ENCODE results near the gene CACNA1G. TPM values are rescaled to one million over a fixed set of nuclear protein-coding genes. Genes with fewer than 3 reads are reported as not detected.

Gene CACNA1G
- total RNA-seq, 6 donors from 2014 or later = under 0.01 to 0.37 (median 0.11) TPM; not detected in 2

DNA sequence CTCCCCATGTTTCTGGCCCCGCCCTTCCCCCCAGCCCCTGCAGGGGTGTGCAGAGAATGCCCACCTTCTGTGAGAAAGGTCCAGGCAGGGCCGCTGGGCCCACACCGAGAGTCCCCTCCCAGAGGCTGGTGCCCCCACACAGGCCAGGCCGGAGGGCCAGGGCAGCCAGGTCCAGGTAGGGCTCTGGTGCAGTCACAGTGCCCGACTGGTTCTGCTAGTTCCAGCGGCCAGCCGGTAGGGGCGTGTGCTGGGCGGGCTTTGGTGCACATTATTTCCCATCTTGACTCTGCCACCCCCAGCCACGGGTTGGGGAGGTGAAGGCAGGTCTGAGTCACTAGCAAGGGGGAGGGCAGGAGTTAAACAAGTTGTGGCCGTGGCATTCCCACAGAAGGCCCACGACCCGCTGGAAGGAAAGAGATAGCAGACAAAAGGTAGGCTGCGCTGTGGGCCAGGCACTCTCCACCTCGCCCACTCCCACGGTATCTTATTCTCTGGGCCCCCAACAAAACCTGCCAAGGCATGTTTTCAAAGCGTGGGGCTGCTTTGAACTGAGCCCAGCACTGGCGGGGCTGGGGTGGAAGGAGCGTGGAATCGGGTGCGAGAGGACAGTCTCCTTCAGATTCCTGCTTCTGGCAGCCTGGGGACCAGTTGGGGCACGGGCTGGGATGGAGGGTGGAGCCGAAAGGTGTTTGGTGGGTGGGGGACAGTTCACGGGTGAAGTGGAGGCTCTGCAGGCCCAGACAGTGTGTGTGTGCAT lies 26.1 kb upstream of the CACNA1G start:
- DNase-seq (peak; percentile 51 to 74), ATAC-seq (ENCODE audit: low FRiP score in 2 of 2) (peak; percentile 42 to 73)
- WGBS, 2 donors = 68 to 83% methylated on average over 16 to 24 of the region's 24 CpGs
- Histone ChIP-seq H3K4me1 (peaks cover 14 to 28% (median 26%) of the 10 kb centered on the region in 4 donors), H3K27me3 (peaks cover 0 to 14% (median 6%) of the 10 kb centered on the region in 4 donors), H3K27ac (peak overlapping the region in 1 of 4 donors; percentile 35), H3K9me3 (no peaks in the 10 kb centered on the region), H3K36me3 (no peaks in the 10 kb centered on the region), H3K4me3 (peak overlapping the region in 1 of 4 donors; percentile 2)
- TF ChIP-seq, protein P1, sequence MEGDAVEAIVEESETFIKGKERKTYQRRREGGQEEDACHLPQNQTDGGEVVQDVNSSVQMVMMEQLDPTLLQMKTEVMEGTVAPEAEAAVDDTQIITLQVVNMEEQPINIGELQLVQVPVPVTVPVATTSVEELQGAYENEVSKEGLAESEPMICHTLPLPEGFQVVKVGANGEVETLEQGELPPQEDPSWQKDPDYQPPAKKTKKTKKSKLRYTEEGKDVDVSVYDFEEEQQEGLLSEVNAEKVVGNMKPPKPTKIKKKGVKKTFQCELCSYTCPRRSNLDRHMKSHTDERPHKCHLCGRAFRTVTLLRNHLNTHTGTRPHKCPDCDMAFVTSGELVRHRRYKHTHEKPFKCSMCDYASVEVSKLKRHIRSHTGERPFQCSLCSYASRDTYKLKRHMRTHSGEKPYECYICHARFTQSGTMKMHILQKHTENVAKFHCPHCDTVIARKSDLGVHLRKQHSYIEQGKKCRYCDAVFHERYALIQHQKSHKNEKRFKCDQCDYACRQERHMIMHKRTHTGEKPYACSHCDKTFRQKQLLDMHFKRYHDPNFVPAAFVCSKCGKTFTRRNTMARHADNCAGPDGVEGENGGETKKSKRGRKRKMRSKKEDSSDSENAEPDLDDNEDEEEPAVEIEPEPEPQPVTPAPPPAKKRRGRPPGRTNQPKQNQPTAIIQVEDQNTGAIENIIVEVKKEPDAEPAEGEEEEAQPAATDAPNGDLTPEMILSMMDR (IDR thresholded peaks at IDR 0.05) = peak in 4 of 6 experiments; percentile 33 to 60 (median 48)
- no peak for TF ChIP-seq POLR2AphosphoS5 (IDR thresholded peaks at IDR 0.05)
- TF ChIP-seq POLR2A (IDR thresholded peaks at IDR 0.05) = no peak

- peaks cover 0 to 14% (median 6%) of the 10 kb centered on the region in 4 donors for H3K27me3 ChIP-seq
- WGBS, 2 donors = 81 to 94% methylated on average over 2 of the region's 2 CpGs
Measured at GRCh38 chr17:50534979-50535326, 25.6 kb upstream of the CACNA1G start.

GRCh38 chr17:50535407-50535806 lies 25.1 kb upstream of the CACNA1G start:
- H3K4me1 ChIP-seq = peaks cover 14 to 28% (median 26%) of the 10 kb centered on the region in 4 donors
- H3K27me3 ChIP-seq = peaks cover 0 to 14% (median 6%) of the 10 kb centered on the region in 4 donors
- DNase-seq = no peak
- 88 to 90% methylated on average over 6 to 7 of the region's 7 CpGs for WGBS, 2 donors
- TF ChIP-seq, protein P1 (IDR thresholded peaks at IDR 0.05) = no peak
- TF ChIP-seq POLR2AphosphoS5 (IDR thresholded peaks at IDR 0.05) = no peak
- TF ChIP-seq EP300 (IDR thresholded peaks at IDR 0.05) = no peak
- no peak for TF ChIP-seq POLR2A (IDR thresholded peaks at IDR 0.05)
- no peak overlapping the region for H3K27ac ChIP-seq
- H3K9me3 ChIP-seq = no peaks in the 10 kb centered on the region
- no peaks in the 10 kb centered on the region for H3K36me3 ChIP-seq
- H3K4me3 ChIP-seq = no peak overlapping the region
- ATAC-seq (ENCODE audit: low FRiP score in 2 of 2) = no peak

More at GRCh38 chr17:50534979-50535326, 25.6 kb upstream of the CACNA1G start:
- H3K4me1 ChIP-seq = peaks cover 14 to 28% (median 26%) of the 10 kb centered on the region in 4 donors
- DNase-seq = no peak
- H3K9me3 ChIP-seq = no peaks in the 10 kb centered on the region
- no peak overlapping the region for H3K27ac ChIP-seq
- no peak for ATAC-seq (ENCODE audit: low FRiP score in 2 of 2)
- no peaks in the 10 kb centered on the region for H3K36me3 ChIP-seq
- no peak overlapping the region for H3K4me3 ChIP-seq
- TF ChIP-seq EP300 (IDR thresholded peaks at IDR 0.05) (no peak), POLR2AphosphoS5 (IDR thresholded peaks at IDR 0.05) (no peak), POLR2A (IDR thresholded peaks at IDR 0.05) (no peak)
- TF ChIP-seq, protein P1 (IDR thresholded peaks at IDR 0.05) = no peak

DNA sequence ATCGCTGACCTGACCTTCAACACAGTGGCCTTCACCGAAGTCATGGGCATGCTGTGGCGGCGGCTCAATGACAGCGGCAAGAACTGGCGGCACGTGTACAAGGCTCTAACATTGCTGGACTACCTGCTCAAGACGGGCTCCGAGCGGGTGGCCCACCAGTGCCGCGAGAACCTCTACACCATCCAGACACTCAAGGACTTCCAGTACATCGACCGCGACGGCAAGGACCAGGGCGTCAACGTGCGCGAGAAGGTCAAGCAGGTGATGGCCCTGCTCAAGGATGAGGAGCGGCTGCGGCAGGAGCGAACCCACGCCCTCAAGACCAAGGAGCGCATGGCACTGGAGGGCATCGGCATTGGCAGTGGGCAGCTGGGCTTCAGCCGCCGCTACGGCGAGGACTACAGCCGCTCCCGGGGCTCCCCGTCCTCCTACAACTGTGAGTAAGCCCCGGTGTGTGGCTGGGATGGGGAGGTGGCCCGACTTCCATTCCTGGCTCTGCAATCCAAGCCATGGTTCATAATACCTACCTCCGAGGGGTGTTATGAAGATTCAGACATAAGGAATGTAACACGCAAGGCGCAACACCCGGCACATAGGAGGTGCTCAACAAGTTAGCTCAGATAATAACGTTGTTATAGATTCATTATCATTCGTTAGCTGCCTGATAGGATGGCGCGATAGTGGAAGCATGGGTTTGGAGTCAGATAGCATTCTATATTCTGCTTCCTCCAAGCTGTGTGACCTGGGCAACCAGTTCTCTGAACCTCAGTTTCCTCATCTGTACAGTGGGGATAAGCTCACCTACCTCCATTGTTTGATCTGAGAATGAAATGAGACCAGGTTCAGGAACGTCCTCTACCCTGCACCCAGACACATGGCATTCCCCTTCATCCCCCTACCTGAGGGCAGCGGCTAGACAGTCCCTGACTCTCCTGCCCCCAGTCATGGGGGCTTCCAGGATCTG lies 23.6 kb upstream of the CACNA1G start:
- Histone ChIP-seq H3K4me1 (peaks cover 18 to 38% (median 34%) of the 10 kb centered on the region in 4 donors), H3K9me3 (no peaks in the 10 kb centered on the region), H3K36me3 (no peaks in the 10 kb centered on the region), H3K27me3 (peaks cover 0 to 12% (median 6%) of the 10 kb centered on the region in 4 donors), H3K27ac (no peak overlapping the region), H3K4me3 (no peak overlapping the region)
- WGBS, 2 donors = 94 to 95% methylated on average over 37 to 43 of the region's 45 CpGs
- TF ChIP-seq POLR2A (IDR thresholded peaks at IDR 0.05) = no peak
- no peak for TF ChIP-seq EP300 (IDR thresholded peaks at IDR 0.05)
- no peak for TF ChIP-seq POLR2AphosphoS5 (IDR thresholded peaks at IDR 0.05)
- TF ChIP-seq, protein P1 (IDR thresholded peaks at IDR 0.05) = no peak
- DNase-seq (peak in 1 of 2 donors; percentile 79), ATAC-seq (ENCODE audit: low FRiP score in 2 of 2) (no peak)
